Testis (tissue), 3 donors: ENCODE results near the gene KIF1B. TPM values are rescaled to one million over a fixed set of nuclear protein-coding genes. Genes with fewer than 3 reads are reported as not detected.

Experiments used
- DNase-seq: peaks from one replicate; pipeline ENCODE4 v3.0.0-alpha.2; 2019
- H3K27ac ChIP-seq, 2 donors: fragments of 200-600 bp; sonication (generic); one replicate each; pipeline ENCODE4 v1.5.1; 2019
- H3K27me3 ChIP-seq: fragments of 200-600 bp; sonication (generic); one replicate; pipeline ENCODE4 v1.5.1; 2019
- H3K36me3 ChIP-seq: fragments of 200-600 bp; sonication (generic); one replicate; pipeline ENCODE4 v1.5.1; 2017; ENCODE audit warnings: low read depth; ENCODE audit errors: missing control alignments
- H3K4me1 ChIP-seq: fragments of 200-600 bp; sonication (generic); one replicate; pipeline ENCODE4 v1.5.1; 2019
- H3K4me3 ChIP-seq, 2 donors: fragments of 200-600 bp; sonication (generic); one replicate each; pipeline ENCODE4 v1.5.1; 2017 to 2019
- H3K9me3 ChIP-seq: fragments of 200-600 bp; sonication (generic); one replicate; pipeline ENCODE4 v1.5.1; 2017
- POLR2A ChIP-seq: fragments of 450-650 bp; IDR thresholded peaks from one replicate; pipeline ENCODE4 v1.6.1; 2017; ENCODE audit warnings: antibody characterized with exemption, mild to moderate bottlenecking, moderate library complexity
- WGBS, 2 donors: methylation state at CpG; one replicate each; pipeline ENCODE4 v1.1.5; 2018; 5-methylcytosine and 5-hydroxymethylcytosine counted together
- intact Hi-C: fragments of 100-400 bp; cut with DNase I; formaldehyde crosslinking; loops from one replicate; pipeline ENCODE4 v1.15.1; 2023; ENCODE audit warnings: low total_unique reads
- polyA plus RNA-seq: library from polyadenylated mRNA; stranded (reverse); fragments of 350-450 nt; fragmentation: Illumina TruSeq; extraction: RNeasy Lipid Tissue Mini Kit (QIAGEN cat#74804); gene quantifications from one replicate; pipeline ENCODE4 v1.2.3, GENCODE V29; 2014; ENCODE audit warnings: low read depth, low replicate concordance; ENCODE audit not compliant: insufficient read depth
- total RNA-seq, 2 donors: library from RNA; depleted of rRNA; stranded (reverse); fragments of >200 nt; gene quantifications; one replicate each; pipeline ENCODE4 v1.2.3, GENCODE V29; 2016
- TF ChIP-seq, protein P1 (sequence below), 3 experiments: fragments of 450-650 bp in 2 of 3; fragments of 200-600 bp in 1 of 3; sonication (generic) in 1 of 3; IDR thresholded peaks; one replicate each; pipeline ENCODE4 v1.5.1; 2016 to 2019; ENCODE audit warnings: antibody characterized with exemption in 3 of 3, mild to moderate bottlenecking in 2 of 3, moderate library complexity in 1 of 3

KIF1B gene
- total and polyA plus RNA-seq, 3 donors from 2014 or later, result 64.5 to 119 (median 71.2) TPM

DNA sequence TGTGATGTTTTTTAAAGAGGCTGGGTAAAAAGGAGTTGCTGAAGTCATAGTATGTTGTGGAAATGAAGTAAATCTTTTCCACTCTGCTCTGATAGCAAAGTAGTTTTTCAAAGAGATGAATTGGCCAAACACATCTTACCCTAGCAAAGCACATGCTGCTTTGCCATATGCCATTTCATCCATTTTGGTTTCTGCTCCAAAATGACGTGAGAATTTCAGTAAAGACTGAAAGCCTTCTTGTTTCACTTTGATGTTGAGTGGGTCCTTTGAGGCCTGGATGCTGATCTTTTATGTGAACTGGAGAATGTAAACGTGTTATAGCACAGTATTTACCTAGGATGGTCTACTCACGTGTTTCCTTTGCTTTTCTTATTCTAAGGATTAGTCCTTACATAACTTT lies 115.2 kb downstream of the KIF1B start:
- no peak overlapping the region for H3K4me3 ChIP-seq
- no peaks in the 10 kb centered on the region for H3K27me3 ChIP-seq
- H3K9me3 ChIP-seq, result no peaks in the 10 kb centered on the region
- intact Hi-C loops, result no loop called here
- TF ChIP-seq POLR2A, result no peak
- TF ChIP-seq, protein P1, sequence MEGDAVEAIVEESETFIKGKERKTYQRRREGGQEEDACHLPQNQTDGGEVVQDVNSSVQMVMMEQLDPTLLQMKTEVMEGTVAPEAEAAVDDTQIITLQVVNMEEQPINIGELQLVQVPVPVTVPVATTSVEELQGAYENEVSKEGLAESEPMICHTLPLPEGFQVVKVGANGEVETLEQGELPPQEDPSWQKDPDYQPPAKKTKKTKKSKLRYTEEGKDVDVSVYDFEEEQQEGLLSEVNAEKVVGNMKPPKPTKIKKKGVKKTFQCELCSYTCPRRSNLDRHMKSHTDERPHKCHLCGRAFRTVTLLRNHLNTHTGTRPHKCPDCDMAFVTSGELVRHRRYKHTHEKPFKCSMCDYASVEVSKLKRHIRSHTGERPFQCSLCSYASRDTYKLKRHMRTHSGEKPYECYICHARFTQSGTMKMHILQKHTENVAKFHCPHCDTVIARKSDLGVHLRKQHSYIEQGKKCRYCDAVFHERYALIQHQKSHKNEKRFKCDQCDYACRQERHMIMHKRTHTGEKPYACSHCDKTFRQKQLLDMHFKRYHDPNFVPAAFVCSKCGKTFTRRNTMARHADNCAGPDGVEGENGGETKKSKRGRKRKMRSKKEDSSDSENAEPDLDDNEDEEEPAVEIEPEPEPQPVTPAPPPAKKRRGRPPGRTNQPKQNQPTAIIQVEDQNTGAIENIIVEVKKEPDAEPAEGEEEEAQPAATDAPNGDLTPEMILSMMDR (IDR thresholded peaks at IDR 0.05), result no peak
- WGBS, 2 donors, result 86 to 94% methylated on average over 3 of the region's 3 CpGs
- H3K27ac ChIP-seq, result no peak overlapping the region
- no peaks in the 10 kb centered on the region for H3K4me1 ChIP-seq
- DNase-seq, result no peak
- no peaks in the 10 kb centered on the region for H3K36me3 ChIP-seq

DNA sequence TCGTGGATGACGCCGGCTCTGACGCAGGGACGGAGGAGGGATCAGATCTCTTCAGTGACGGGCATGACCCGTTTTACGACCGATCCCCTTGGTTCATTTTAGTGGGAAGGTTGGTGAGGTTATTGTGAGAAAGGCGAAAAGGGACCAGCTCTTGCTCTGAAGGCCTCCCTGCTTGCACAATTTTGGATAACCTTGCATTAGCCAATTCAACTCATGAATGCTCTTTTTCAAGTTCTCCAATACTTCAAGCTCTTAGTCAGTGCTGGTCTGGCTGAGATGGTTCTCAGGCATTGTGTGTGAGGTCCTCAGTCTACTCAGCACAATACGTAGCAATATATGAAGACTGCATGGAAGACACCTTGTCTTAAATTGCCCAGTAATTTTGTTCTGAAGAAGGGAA lies 115.9 kb downstream of the KIF1B start:
- TF ChIP-seq, protein P1 (IDR thresholded peaks at IDR 0.05), result no peak
- TF ChIP-seq POLR2A, result no peak
- Histone ChIP-seq H3K9me3 (no peaks in the 10 kb centered on the region), H3K4me1 (no peaks in the 10 kb centered on the region), H3K4me3 (no peak overlapping the region), H3K27ac (no peak overlapping the region), H3K27me3 (no peaks in the 10 kb centered on the region), H3K36me3 (no peaks in the 10 kb centered on the region)
- intact Hi-C loops, result no loop called here
- DNase-seq, result no peak
- WGBS, 2 donors, result 94 to 98% methylated on average over 11 of the region's 11 CpGs

DNA sequence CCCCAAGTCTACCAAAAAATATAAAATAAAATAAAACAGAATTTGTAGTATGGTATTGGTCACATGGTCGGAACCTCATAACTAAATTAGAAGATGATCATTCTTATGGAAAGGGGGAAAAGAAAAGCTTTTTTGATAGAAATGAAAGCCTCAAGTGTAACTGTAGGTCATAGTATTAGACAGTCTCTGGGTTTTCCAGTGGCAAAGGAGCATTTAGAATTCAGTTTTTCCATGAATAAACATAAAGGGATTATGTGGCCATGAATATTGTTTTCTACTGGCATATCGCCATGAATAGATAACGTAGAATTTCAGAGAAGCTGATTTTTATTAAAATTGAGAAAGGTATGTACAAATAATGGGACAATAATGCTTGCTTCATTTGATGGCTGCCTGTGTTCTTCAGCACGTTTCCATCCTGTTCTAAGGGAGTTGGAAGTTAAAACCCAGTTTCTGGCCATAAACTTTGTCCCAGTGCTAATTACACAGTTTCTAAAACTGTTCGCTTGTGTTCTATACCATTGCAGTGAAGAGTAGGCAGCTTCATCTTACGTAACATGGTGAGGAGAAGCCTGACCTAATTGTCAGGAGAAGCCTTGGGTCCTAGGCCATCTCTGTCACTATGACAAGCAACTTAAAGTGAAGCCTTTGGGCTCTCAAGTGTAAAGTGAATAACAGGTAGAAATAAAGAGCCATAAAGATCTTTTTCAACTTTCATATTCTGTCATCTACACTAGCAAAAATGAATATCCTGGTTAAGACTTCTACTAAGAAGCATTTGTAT lies 118.0 kb downstream of the KIF1B start:
- H3K27ac ChIP-seq, result no peak overlapping the region
- H3K27me3 ChIP-seq, result no peaks in the 10 kb centered on the region
- intact Hi-C loops, result no loop called here
- TF ChIP-seq, protein P1 (IDR thresholded peaks at IDR 0.05), result no peak
- TF ChIP-seq POLR2A, result no peak
- WGBS, 2 donors, result 93 to 94% methylated on average over 6 of the region's 6 CpGs
- no peaks in the 10 kb centered on the region for H3K9me3 ChIP-seq
- no peak for DNase-seq
- no peaks in the 10 kb centered on the region for H3K4me1 ChIP-seq
- no peaks in the 10 kb centered on the region for H3K36me3 ChIP-seq
- no peak overlapping the region for H3K4me3 ChIP-seq

DNA sequence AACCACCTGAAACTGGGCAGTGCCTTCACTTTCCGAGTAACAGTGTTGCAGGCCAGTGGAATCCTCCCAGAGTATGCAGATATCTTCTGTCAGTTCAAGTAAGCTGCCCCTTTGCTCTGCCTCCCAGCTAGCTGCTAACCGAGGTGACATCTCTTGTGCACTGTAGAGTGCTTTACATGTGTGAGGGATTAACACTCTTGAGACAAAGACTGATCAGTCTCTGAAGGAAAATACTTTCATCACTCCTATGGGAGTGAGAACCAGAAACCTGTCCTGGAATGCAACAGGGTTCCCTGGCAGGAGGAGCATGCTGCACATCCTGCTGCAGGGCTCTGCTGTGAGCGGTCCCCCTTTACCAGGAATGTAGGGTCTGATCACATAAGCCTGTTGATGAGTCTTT lies 127.1 kb downstream of the KIF1B start:
- Histone ChIP-seq H3K4me1 (no peaks in the 10 kb centered on the region), H3K27me3 (no peaks in the 10 kb centered on the region), H3K4me3 (no peak overlapping the region), H3K27ac (no peak overlapping the region), H3K36me3 (no peaks in the 10 kb centered on the region), H3K9me3 (no peaks in the 10 kb centered on the region)
- 61 to 66% methylated on average over 3 of the region's 3 CpGs for WGBS, 2 donors
- intact Hi-C loops, result no loop called here
- TF ChIP-seq POLR2A, result no peak
- TF ChIP-seq, protein P1 (IDR thresholded peaks at IDR 0.05), result no peak
- DNase-seq, result peak; percentile 38

DNA sequence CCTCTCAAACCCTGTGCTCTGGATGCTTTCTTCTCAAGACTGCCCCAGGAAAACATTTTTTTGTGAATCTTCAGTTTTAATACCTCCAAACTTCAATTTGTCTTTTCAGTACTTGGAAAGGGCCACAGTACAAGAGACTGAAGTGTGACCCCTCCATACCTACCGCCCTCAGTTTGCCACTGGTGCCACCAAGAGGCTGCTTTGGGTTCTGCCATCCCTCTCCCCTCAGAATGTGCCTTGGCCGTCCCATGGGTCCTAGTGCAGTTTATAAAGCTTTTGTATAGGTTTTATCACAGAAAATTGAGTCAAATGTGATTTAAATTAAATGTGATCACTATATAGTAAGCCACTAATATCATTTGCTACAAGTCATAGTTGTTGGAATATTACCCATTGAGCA lies 127.7 kb downstream of the KIF1B start:
- H3K4me1 ChIP-seq, result no peaks in the 10 kb centered on the region
- H3K9me3 ChIP-seq, result no peaks in the 10 kb centered on the region
- H3K27ac ChIP-seq, result no peak overlapping the region
- no peaks in the 10 kb centered on the region for H3K36me3 ChIP-seq
- DNase-seq, result peak; percentile 68
- 55 to 61% methylated on average over 2 of the region's 2 CpGs for WGBS, 2 donors
- H3K4me3 ChIP-seq, result no peak overlapping the region
- no peaks in the 10 kb centered on the region for H3K27me3 ChIP-seq
- TF ChIP-seq, protein P1 (IDR thresholded peaks at IDR 0.05), result peak; percentile 29 to 67 (median 50)
- no peak for TF ChIP-seq POLR2A
- intact Hi-C loops, result no loop called here
